Cerebellar nuclear complex (tissue), 1 donor: ENCODE data around the gene EPM2A.

Source experiments
- DNase-seq, 2 experiments: peaks; one replicate each; lab custom pipeline; 2025; lab: John Stamatoyannopoulos, UW

Gene EPM2A

DNA sequence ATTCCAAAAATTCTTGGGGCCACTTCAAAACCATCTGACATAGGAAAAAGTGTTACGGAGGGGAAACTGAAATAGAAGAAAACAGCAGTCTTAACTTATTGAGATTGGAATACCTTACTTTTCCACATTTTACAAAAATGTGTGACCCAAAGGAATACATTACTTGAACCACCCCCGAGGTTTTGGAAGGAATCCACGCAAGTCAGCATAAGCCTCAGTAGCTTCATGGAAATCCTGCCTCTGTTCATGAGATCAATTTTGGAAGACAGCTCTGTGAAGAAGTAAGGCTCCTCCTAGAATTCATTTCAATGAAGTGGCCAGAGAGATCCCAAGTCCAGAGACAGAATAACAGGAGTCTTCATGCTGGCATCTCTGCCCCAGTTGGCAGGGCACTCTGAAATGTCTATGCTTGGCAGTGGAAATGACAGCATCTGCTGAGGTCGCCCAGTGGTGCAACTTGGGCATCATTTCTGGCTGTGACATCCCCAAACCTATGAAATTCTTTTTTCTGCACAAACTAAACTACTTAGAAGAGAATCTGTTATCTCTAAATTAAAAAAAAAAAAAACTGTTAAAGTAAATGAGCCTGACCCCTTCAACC is 132.5 kb downstream of the EPM2A start:
- no peak for DNase-seq

DNA sequence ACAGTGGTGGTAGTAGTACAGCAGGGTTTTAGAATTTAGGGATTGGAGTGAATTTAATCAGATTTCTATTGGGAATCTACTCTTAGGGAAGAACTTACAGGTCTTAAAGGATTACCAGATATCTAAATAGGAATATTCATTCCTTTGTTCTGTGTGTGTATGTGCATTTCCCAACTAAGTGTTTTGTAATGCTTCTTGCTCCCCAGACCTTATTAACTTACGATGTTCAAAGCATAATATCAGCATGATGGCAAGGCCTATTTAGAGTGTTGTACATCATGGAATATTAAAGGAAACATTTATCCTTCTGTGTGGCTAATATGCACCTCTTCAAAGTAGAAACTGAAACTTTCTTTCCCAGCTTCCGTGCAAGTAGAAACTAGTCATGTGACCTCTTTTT is 133.9 kb downstream of the EPM2A start:
- DNase-seq = no peak

DNA sequence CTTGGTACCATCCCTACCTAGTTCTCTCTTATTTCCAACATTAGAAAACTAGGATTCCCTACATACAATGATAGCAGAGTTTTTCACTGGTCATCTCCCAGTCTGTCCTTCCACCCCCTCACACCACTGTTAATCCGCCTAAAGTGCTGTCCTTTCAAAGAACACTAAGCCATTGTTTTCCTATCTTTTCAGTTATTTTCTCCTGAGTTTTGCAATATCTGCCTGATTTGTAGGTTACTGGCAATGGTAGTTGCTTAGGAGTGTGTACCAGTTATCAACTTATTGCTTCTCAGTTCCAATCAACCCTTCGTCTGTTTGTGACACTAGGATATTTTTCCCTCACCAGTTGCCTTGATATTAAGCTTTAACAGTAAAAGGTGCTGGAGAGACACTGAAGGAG is 135.0 kb downstream of the EPM2A start:
- DNase-seq = no peak

DNA sequence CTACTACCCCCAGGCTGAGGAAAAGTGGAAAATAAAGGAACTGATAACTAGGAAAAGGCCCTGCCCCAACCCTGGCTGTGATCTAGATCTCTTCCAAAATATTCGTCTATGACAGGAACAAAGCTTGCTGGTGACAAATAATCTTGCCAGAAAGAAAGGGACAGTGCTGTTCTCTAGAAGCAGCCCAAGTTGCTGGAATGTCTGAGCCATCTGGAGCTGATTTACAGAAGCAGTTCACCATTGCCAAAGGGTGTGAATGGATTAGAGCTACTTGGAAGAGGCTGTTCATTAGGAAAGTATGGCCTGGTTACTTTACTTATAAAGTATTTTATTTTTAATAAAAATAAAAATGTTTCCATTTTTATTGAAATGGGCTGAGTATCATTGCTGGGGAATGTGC is 146.3 kb downstream of the EPM2A start:
- no peak for DNase-seq

DNA sequence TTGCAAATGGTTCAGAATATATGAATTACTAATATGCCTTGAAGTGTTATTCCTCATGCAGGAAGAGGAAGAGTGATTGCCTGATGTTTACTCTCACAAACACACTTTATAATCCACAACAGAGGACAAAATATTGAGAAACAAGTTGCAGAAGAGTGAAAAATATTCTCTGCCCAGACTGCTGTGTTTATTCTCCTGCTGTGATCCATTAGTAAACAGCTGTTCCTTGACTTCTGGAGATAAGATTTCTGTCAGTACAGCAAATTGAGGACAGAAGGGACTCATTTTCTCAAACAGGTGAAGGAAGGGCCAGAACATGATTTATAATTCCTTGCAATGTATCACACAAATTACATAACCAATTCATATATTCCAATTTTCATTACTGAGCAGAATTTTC is 148.0 kb downstream of the EPM2A start:
- no peak for DNase-seq

DNA sequence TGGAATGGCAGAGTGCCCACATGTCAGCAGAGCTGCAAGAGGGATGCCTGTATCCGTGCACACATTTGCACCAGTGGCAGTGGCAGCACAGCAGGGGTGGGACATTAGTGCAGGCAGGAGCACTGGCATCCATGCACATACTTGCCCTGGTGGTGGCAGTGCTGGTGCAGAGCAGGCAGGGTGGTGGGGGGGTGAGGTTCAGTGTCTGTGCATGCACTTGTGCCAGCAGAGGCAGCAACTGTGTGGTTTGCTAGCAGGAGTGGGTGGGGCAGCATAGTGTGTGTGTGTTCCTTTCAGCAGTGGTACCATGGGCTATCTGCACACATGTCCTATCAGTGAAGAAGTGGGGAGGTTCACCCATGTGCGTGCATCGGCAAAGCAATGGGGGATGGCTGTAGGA is 151.6 kb downstream of the EPM2A start:
- no peak for DNase-seq
